ENCODE data around the gene ARHGAP6.

DNA sequence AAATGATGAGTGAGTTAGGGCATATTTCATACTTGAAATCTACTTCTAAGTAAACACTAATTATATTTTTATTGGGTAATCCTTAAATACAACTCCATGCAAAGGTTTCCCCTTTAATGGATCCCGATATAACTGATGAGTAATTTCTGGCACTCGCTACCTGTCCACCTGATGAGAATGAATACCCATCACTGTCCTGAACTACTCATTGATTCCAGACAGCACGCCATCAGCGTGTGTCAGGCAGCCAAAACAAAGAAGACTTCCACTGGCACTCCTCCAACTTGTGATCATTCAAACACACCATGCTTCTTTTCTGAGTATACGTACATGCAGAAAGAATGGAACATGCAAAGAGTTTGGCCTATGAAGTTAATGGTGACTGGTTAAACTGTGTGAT, 485.1 kb downstream of the ARHGAP6 start:
- TF ChIP-seq, protein P1, sequence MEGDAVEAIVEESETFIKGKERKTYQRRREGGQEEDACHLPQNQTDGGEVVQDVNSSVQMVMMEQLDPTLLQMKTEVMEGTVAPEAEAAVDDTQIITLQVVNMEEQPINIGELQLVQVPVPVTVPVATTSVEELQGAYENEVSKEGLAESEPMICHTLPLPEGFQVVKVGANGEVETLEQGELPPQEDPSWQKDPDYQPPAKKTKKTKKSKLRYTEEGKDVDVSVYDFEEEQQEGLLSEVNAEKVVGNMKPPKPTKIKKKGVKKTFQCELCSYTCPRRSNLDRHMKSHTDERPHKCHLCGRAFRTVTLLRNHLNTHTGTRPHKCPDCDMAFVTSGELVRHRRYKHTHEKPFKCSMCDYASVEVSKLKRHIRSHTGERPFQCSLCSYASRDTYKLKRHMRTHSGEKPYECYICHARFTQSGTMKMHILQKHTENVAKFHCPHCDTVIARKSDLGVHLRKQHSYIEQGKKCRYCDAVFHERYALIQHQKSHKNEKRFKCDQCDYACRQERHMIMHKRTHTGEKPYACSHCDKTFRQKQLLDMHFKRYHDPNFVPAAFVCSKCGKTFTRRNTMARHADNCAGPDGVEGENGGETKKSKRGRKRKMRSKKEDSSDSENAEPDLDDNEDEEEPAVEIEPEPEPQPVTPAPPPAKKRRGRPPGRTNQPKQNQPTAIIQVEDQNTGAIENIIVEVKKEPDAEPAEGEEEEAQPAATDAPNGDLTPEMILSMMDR (IDR thresholded peaks at IDR 0.05), result no peak
- TF ChIP-seq POLR2AphosphoS5 (IDR thresholded peaks at IDR 0.05), result no peak
- no peak for TF ChIP-seq POLR2A (IDR thresholded peaks at IDR 0.05)
